GM12892 (cell line): ENCODE results near the gene BACE2.

ENCODE experiments used
- POLR2A ChIP-seq: IDR thresholded peaks from 2 replicates; pipeline ENCODE4 v1.6.1; 2011; ENCODE audit warnings: low read depth, low read length, control low read depth
- POLR2AphosphoS5 ChIP-seq: IDR thresholded peaks from 2 replicates; pipeline ENCODE4 v1.6.1; 2011; ENCODE audit warnings: low read depth, low read length, control low read depth
- TAF1 ChIP-seq: IDR thresholded peaks from 2 replicates; pipeline ENCODE4 v1.6.1; 2011; ENCODE audit warnings: low read depth, mild to moderate bottlenecking, control low read depth, low read length, borderline replicate concordance

DNA sequence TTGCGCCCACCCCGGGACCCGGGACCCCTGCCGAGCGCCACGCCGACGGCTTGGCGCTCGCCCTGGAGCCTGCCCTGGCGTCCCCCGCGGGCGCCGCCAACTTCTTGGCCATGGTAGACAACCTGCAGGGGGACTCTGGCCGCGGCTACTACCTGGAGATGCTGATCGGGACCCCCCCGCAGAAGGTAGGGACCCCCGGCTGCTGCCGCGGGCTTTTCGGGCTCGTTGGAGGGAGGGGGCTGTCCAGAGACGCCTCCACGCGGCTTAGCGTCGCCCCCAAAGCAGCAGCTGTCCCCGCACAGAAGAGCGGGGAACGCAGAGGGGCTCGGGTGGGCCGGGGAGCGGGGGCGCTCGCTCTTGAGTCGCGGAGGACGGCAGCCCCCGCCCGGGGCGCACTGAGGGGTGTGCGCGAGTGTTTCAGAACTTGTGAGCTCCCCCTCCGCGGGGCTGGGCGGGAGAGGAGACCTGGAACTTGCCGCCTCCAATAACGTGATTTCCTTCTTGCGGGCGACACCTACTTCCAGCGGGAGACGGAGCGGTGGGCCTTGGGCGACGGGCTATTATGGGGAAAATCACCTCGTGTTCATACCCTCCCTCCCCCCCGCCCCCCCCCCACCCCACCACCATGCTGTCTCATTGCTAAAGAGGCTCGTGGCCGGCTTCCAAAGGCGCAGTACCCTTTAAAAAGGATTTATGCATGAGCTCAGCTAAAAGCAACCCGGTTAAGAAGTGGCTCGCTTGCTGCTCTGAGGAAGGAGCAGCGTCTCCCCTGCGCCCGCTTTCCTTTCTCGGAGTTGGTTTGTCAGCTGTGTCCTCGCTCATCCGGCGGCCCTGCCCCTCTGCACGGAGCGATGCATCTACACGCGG lies 664 bp downstream of the BACE2 start:
- TF ChIP-seq POLR2AphosphoS5 (no peak), TAF1 (no peak), POLR2A (no peak)
